Measurements from ENCODE around the gene MATCAP1. TPM values are rescaled to one million over a fixed set of nuclear protein-coding genes. Genes with fewer than 3 reads are reported as not detected.

Gene MATCAP1
- polyA plus RNA-seq, 1 experiment = 13.1 TPM

GRCh38 chr16:67228034-67228785 lies 44.4 kb upstream of the MATCAP1 start:
- POLR2A ChIA-PET = no interaction called here
- no peak for DNase-seq (ENCODE audit: low read depth)
- H3K36me3 ChIP-seq (ENCODE audit: control insufficient read depth, insufficient read depth, low read length) = peaks cover 29% of the 10 kb centered on the region
- no peak for TF ChIP-seq CTCF (IDR thresholded peaks at IDR 0.05; ENCODE audit: insufficient read depth, low read depth, low read length)
- no peaks in the 10 kb centered on the region for H3K27me3 ChIP-seq (ENCODE audit: control insufficient read depth, insufficient read depth, low read length)
- peak overlapping the region; percentile 98 for H3K4me3 ChIP-seq (ENCODE audit: low read depth, low read length)
- CTCF ChIA-PET = interaction anchor here (1.4 to 2.3 kb wide), 4 partner anchors 10 to 43 kb away, joined by 3 to 15 read pairs (median 6); no protein-coding TSS in a partner anchor

GRCh38 chr16:67227567-67227921 lies 43.8 kb upstream of the MATCAP1 start:
- DNase-seq (ENCODE audit: low read depth) = no peak
- Histone ChIP-seq H3K4me3 (ENCODE audit: low read depth, low read length) (peak overlapping the region; percentile 98), H3K27me3 (ENCODE audit: control insufficient read depth, insufficient read depth, low read length) (no peaks in the 10 kb centered on the region), H3K36me3 (ENCODE audit: control insufficient read depth, insufficient read depth, low read length) (peaks cover 29% of the 10 kb centered on the region)
- ChIA-PET CTCF (interaction anchor here (1.0 to 2.3 kb wide), 6 partner anchors 8 to 42 kb away, joined by 3 to 15 read pairs (median 4); partner anchors contain the start of gene FHOD1), POLR2A (interaction anchor here (0.7 kb wide), 1 partner anchor 17 kb away, joined by 3 read pairs; no protein-coding TSS in a partner anchor)
- no peak for TF ChIP-seq CTCF (IDR thresholded peaks at IDR 0.05; ENCODE audit: insufficient read depth, low read depth, low read length)

- CTCF ChIA-PET = interaction anchor here (1.0 to 2.3 kb wide), 7 partner anchors 8 to 44 kb away, joined by 3 to 15 read pairs (median 4); partner anchors contain the start of genes FHOD1 and MATCAP1
- DNase-seq (ENCODE audit: low read depth) = peak; percentile 92
- peak within 1 kb of the TSS; percentile 98 for H3K4me3 ChIP-seq (ENCODE audit: low read depth, low read length)
- POLR2A ChIA-PET = interaction anchor here (0.7 to 0.8 kb wide), 2 partner anchors 17 to 53 kb away, joined by 3 read pairs; no protein-coding TSS in a partner anchor
- H3K27me3 ChIP-seq (ENCODE audit: control insufficient read depth, insufficient read depth, low read length) = no peaks in the 10 kb centered on the region
- H3K36me3 ChIP-seq (ENCODE audit: control insufficient read depth, insufficient read depth, low read length) = peaks cover 28% of the 10 kb centered on the region
- TF ChIP-seq CTCF (IDR thresholded peaks at IDR 0.05; ENCODE audit: insufficient read depth, low read depth, low read length) = peak; percentile 17; the same call in 1 of the 2 replicates
These were observed 43.2 kb upstream of the MATCAP1 start, which contains the start of gene TMEM208 for GRCh38 chr16:67226804-67227566. TMEM208 (plus strand) TSS chr16:67227130; CDS start chr16:67227219, 89 bp downstream.

DNA sequence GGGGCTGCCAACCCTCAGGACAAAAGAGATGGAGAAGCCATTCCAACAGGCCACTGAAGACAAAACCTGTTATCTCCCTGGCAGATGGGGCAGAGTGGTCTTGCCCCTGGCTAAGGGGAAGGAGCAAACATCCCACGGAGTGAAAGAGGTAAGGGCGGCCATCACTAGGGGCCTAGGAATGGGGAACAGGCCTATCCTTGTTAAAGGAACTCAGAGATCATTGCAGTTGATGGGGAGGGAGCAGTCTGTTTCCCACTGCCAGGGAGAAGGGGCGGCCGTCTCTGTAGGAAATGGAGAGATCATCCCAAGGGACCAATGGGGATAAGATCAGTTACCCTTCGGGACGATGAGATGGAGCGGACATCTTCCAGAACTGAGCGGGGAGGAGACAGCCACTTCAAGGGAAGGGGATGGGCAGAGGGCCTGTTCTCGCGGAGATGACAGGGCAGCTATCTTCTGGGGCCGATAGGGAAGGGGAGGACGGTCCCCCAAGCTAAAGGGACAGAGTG lies 42.6 kb upstream of the MATCAP1 start:
- peak overlapping the region; percentile 98 for H3K4me3 ChIP-seq (ENCODE audit: low read depth, low read length)

More for the DNA sequence above, 42.6 kb upstream of the MATCAP1 start:
- no peak for DNase-seq (ENCODE audit: low read depth)
- ChIA-PET POLR2A (interaction anchor here (0.6 to 0.8 kb wide), 2 partner anchors 15 to 52 kb away, joined by 3 to 4 read pairs; no protein-coding TSS in a partner anchor), CTCF (interaction anchor here (1.0 to 2.3 kb wide), 7 partner anchors 9 to 43 kb away, joined by 3 to 15 read pairs (median 4); partner anchors contain the start of genes FHOD1 and MATCAP1)
- no peak for TF ChIP-seq CTCF (IDR thresholded peaks at IDR 0.05; ENCODE audit: insufficient read depth, low read depth, low read length)
- Histone ChIP-seq H3K36me3 (ENCODE audit: control insufficient read depth, insufficient read depth, low read length) (peaks cover 22% of the 10 kb centered on the region), H3K27me3 (ENCODE audit: control insufficient read depth, insufficient read depth, low read length) (no peaks in the 10 kb centered on the region)

All from BJ (cell line).